HG03439 (cell line): Measurements from ENCODE around the gene TIMM13.

Experiments
- ATAC-seq: cut with Tn5 transposase; IDR thresholded peaks from one replicate; pipeline ENCODE4 v1.9.1; 2021; ENCODE audit warnings: mild to moderate bottlenecking, moderate library complexity; ENCODE audit not compliant: unreplicated experiment

The TIMM13 gene

GRCh38 chr19:2387367-2388288 lies 39.8 kb downstream of the TIMM13 start:
- ATAC-seq: no peak

GRCh38 chr19:2385053-2385721 lies 42.2 kb downstream of the TIMM13 start:
- ATAC-seq: no peak

GRCh38 chr19:2382530-2383222 lies 44.7 kb downstream of the TIMM13 start:
- ATAC-seq: no peak

- ATAC-seq: no peak
Measured at GRCh38 chr19:2381148-2381820, 46.1 kb downstream of the TIMM13 start.

- ATAC-seq: no peak
Measured at GRCh38 chr19:2380567-2380966, 46.8 kb downstream of the TIMM13 start.

- ATAC-seq: no peak
Measured at GRCh38 chr19:2376784-2377519, 50.4 kb downstream of the TIMM13 start.
